Fibroblast of lung (primary cell): ENCODE results near the gene UPP2. TPM values are rescaled to one million over a fixed set of nuclear protein-coding genes. Genes with fewer than 3 reads are reported as not detected.

Experiments used
- DNase-seq, 2 donors: peaks; one replicate each; pipeline versions ENCODE4 v3.0.0 to v3.0.0-alpha.2; 2010; ENCODE audit warnings: low read depth in 2 of 2
- H2AFZ ChIP-seq: 2 replicates; pipeline ENCODE4 v1.5.1; 2012; ENCODE audit warnings: low read length, control low read depth, inconsistent platforms
- H3K27ac ChIP-seq: 2 replicates; pipeline ENCODE4 v1.5.1; 2011; ENCODE audit warnings: low read length, control low read depth; ENCODE audit not compliant: insufficient read depth
- H3K27me3 ChIP-seq: 2 replicates; pipeline ENCODE4 v1.5.1; 2011; ENCODE audit warnings: mild to moderate bottlenecking, low read length; ENCODE audit not compliant: control insufficient read depth, insufficient read depth
- H3K36me3 ChIP-seq: 2 replicates; pipeline ENCODE4 v1.5.1; 2011; ENCODE audit warnings: low read length; ENCODE audit not compliant: control insufficient read depth, insufficient read depth
- H3K4me1 ChIP-seq: 2 replicates; pipeline ENCODE4 v1.5.1; 2011; ENCODE audit warnings: low read length; ENCODE audit not compliant: control insufficient read depth, insufficient read depth; ENCODE audit errors: extremely low read depth
- H3K4me2 ChIP-seq: 2 replicates; pipeline ENCODE4 v1.5.1; 2011; ENCODE audit warnings: low read length, control low read depth; ENCODE audit not compliant: insufficient read depth; ENCODE audit errors: extremely low read depth
- H3K4me3 ChIP-seq, 4 experiments: fragments of 200-600 bp in 1 of 4; sonication (generic) in 1 of 4; replicated peaks in 1 of 4; 2 replicates each; pipeline ENCODE4 v1.5.1; 2011 to 2016; ENCODE audit warnings: low read length in 4 of 4, low read depth in 3 of 4, mild to moderate bottlenecking in 3 of 4, control low read depth in 2 of 4, inconsistent platforms in 1 of 4, mixed read lengths in 1 of 4; ENCODE audit not compliant: insufficient read depth in 1 of 4; ENCODE audit errors: control extremely low read depth in 1 of 4
- H3K79me2 ChIP-seq: 2 replicates; pipeline ENCODE4 v1.5.1; 2012; ENCODE audit warnings: mild to moderate bottlenecking, low read length, inconsistent platforms; ENCODE audit not compliant: control insufficient read depth, insufficient read depth
- H3K9ac ChIP-seq: 2 replicates; pipeline ENCODE4 v1.5.1; 2011; ENCODE audit warnings: mild to moderate bottlenecking, low read length, control low read depth; ENCODE audit not compliant: insufficient read depth
- H3K9me3 ChIP-seq: 2 replicates; pipeline ENCODE4 v1.5.1; 2012; ENCODE audit warnings: low read depth, low read length; ENCODE audit not compliant: control insufficient read depth, insufficient read depth
- H4K20me1 ChIP-seq: 2 replicates; pipeline ENCODE4 v1.5.1; 2011; ENCODE audit warnings: low read length; ENCODE audit not compliant: control insufficient read depth, insufficient read depth; ENCODE audit errors: extremely low read depth
- CTCF ChIP-seq, 2 donors: IDR thresholded peaks in 1 of 2; conservative IDR thresholded peaks in 1 of 2; 1 replicate in 1 of 2; 2 replicates in 1 of 2; pipeline ENCODE4 v1.5.1; 2011 to 2012; ENCODE audit warnings: low read length in 2 of 2, control low read depth in 1 of 2, inconsistent platforms in 1 of 2, low read depth in 1 of 2, mild to moderate bottlenecking in 1 of 2
- EZH2 ChIP-seq: IDR thresholded peaks from 2 replicates; pipeline ENCODE4 v1.5.1; 2012; ENCODE audit warnings: low read length, control low read depth, mild to moderate bottlenecking; ENCODE audit errors: missing control alignments
- polyA plus RNA-seq, 2 donors: library from polyadenylated mRNA; depleted of rRNA in 1 of 2; stranded (reverse) in 1 of 2; unstranded in 1 of 2; fragments of >200 nt; gene quantifications; 2 replicates each; pipeline ENCODE4 v1.2.1, GENCODE V29; 2011 to 2012; ENCODE audit warnings: missing spikeins in 1 of 2
- total RNA-seq: library from RNA; depleted of rRNA; stranded (reverse); fragments of >200 nt; gene quantifications from 2 replicates; pipeline ENCODE4 v1.2.1, GENCODE V29; 2014

The UPP2 gene
- total and polyA plus RNA-seq, 2 donors (not counting 1 experiment from before 2014, with no cell fraction given) = not detected

- Histone ChIP-seq H3K27ac (no peak overlapping the region), H3K27me3 (peaks cover 3% of the 10 kb centered on the region), H4K20me1 (no peaks in the 10 kb centered on the region), H3K79me2 (no peaks in the 10 kb centered on the region), H3K36me3 (no peaks in the 10 kb centered on the region), H3K4me1 (no peaks in the 10 kb centered on the region), H3K4me2 (no peak overlapping the region), H3K9me3 (no peaks in the 10 kb centered on the region), H3K9ac (no peak overlapping the region), H3K4me3 (no peak overlapping the region), H2AFZ (no peak overlapping the region)
- TF ChIP-seq CTCF (conservative IDR thresholded peaks at IDR 0.05 in 1 of 2, IDR thresholded peaks at IDR 0.05 in 1 of 2; ENCODE audit: low read depth in 1 of 2, low read length in 2 of 2) (no peak), EZH2 (no peak)
- no peak for DNase-seq
These were observed 12.1 kb downstream of the UPP2 start for GRCh38 chr2:158113741-158114295.

GRCh38 chr2:158114516-158114915 is 12.8 kb downstream of the UPP2 start:
- Histone ChIP-seq H3K4me2 (no peak overlapping the region), H3K9me3 (no peaks in the 10 kb centered on the region), H3K27me3 (peaks cover 3% of the 10 kb centered on the region), H3K4me1 (no peaks in the 10 kb centered on the region), H3K79me2 (no peaks in the 10 kb centered on the region), H4K20me1 (no peaks in the 10 kb centered on the region), H3K9ac (no peak overlapping the region), H3K27ac (no peak overlapping the region), H2AFZ (no peak overlapping the region), H3K4me3 (no peak overlapping the region), H3K36me3 (no peaks in the 10 kb centered on the region)
- no peak for DNase-seq
- TF ChIP-seq CTCF (conservative IDR thresholded peaks at IDR 0.05 in 1 of 2, IDR thresholded peaks at IDR 0.05 in 1 of 2; ENCODE audit: low read depth in 1 of 2, low read length in 2 of 2) (no peak), EZH2 (no peak)

- no peak for TF ChIP-seq CTCF (conservative IDR thresholded peaks at IDR 0.05 in 1 of 2, IDR thresholded peaks at IDR 0.05 in 1 of 2; ENCODE audit: low read depth in 1 of 2, low read length in 2 of 2)
- no peak for TF ChIP-seq EZH2
- no peak overlapping the region for H3K4me2 ChIP-seq
These were observed 13.6 kb downstream of the UPP2 start for GRCh38 chr2:158115202-158115767.

More at GRCh38 chr2:158115202-158115767, 13.6 kb downstream of the UPP2 start:
- H3K9me3 ChIP-seq = no peaks in the 10 kb centered on the region
- H3K27me3 ChIP-seq = peaks cover 3% of the 10 kb centered on the region
- no peaks in the 10 kb centered on the region for H3K36me3 ChIP-seq
- H3K9ac ChIP-seq = no peak overlapping the region
- no peaks in the 10 kb centered on the region for H3K79me2 ChIP-seq
- no peak overlapping the region for H3K27ac ChIP-seq
- no peak for DNase-seq
- H2AFZ ChIP-seq = no peak overlapping the region
- H4K20me1 ChIP-seq = no peaks in the 10 kb centered on the region
- no peaks in the 10 kb centered on the region for H3K4me1 ChIP-seq
- H3K4me3 ChIP-seq = no peak overlapping the region
